ENCODE results near the gene BCKDHA.
"Not testable (repeated sequence)": the region's sequence is repeated elsewhere in the genome, so short reads cannot be mapped to it uniquely, and the experiment has no call there.

The BCKDHA gene

GRCh38 chr19:41452584-41453275 is 55.1 kb downstream of the BCKDHA start:
- TF ChIP-seq, protein P1, sequence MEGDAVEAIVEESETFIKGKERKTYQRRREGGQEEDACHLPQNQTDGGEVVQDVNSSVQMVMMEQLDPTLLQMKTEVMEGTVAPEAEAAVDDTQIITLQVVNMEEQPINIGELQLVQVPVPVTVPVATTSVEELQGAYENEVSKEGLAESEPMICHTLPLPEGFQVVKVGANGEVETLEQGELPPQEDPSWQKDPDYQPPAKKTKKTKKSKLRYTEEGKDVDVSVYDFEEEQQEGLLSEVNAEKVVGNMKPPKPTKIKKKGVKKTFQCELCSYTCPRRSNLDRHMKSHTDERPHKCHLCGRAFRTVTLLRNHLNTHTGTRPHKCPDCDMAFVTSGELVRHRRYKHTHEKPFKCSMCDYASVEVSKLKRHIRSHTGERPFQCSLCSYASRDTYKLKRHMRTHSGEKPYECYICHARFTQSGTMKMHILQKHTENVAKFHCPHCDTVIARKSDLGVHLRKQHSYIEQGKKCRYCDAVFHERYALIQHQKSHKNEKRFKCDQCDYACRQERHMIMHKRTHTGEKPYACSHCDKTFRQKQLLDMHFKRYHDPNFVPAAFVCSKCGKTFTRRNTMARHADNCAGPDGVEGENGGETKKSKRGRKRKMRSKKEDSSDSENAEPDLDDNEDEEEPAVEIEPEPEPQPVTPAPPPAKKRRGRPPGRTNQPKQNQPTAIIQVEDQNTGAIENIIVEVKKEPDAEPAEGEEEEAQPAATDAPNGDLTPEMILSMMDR (IDR thresholded peaks at IDR 0.05; ENCODE audit: low read depth, low read length, missing control alignments), result no peak
- no peak for DNase-seq
- Histone ChIP-seq H3K27ac (no peak overlapping the region), H3K27me3 (replicated peaks) (no peaks in the 10 kb centered on the region), H3K4me3 (ENCODE audit: low read depth, low read length) (no peak overlapping the region), H3K36me3 (replicated peaks) (no peaks in the 10 kb centered on the region)
- in situ Hi-C loops (cut with HindIII; ENCODE audit: low pct_ligation_motif_present, low sequenced_read_pairs), result no loop called here

- TF ChIP-seq, protein P1 (IDR thresholded peaks at IDR 0.05; ENCODE audit: low read depth, low read length, missing control alignments), result no peak
- in situ Hi-C loops (cut with HindIII; ENCODE audit: low pct_ligation_motif_present, low sequenced_read_pairs), result no loop called here
- Histone ChIP-seq H3K27ac (no peak overlapping the region), H3K4me3 (ENCODE audit: low read depth, low read length) (no peak overlapping the region), H3K36me3 (replicated peaks) (no peaks in the 10 kb centered on the region), H3K27me3 (replicated peaks) (no peaks in the 10 kb centered on the region)
- DNase-seq, result no peak
These were observed 58.3 kb downstream of the BCKDHA start for GRCh38 chr19:41455936-41456335.

GRCh38 chr19:41456342-41456918 is 58.8 kb downstream of the BCKDHA start:
- DNase-seq, result peak; percentile 24

DNA sequence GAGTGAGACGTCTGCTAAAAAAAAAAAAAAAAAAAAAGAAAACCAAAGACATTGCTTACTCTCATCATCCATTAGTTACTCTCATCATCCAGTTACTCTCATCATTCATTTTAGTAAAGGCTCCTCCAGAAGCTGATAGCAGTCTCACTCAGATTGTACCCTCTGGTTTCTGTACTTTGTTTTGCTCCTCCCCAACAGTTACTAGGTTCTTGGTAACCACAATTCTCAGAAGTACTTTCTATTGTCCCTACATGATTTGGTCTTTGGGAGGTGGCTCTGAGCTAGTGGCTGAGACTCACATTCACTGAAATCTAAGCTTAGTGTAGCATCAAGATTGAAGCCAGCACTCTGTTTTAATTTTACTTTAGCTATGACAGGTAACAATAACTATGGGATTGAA is 59.6 kb downstream of the BCKDHA start:
- H3K27ac ChIP-seq, result no peak overlapping the region

More at GRCh38 chr19:41456342-41456918, 58.8 kb downstream of the BCKDHA start:
- in situ Hi-C loops (cut with HindIII; ENCODE audit: low pct_ligation_motif_present, low sequenced_read_pairs), result no loop called here
- H3K27ac ChIP-seq, result no peak overlapping the region
- no peaks in the 10 kb centered on the region for H3K27me3 ChIP-seq (replicated peaks)
- no peaks in the 10 kb centered on the region for H3K36me3 ChIP-seq (replicated peaks)
- H3K4me3 ChIP-seq (ENCODE audit: low read depth, low read length), result no peak overlapping the region
- TF ChIP-seq, protein P1 (IDR thresholded peaks at IDR 0.05; ENCODE audit: low read depth, low read length, missing control alignments), result no peak

DNA sequence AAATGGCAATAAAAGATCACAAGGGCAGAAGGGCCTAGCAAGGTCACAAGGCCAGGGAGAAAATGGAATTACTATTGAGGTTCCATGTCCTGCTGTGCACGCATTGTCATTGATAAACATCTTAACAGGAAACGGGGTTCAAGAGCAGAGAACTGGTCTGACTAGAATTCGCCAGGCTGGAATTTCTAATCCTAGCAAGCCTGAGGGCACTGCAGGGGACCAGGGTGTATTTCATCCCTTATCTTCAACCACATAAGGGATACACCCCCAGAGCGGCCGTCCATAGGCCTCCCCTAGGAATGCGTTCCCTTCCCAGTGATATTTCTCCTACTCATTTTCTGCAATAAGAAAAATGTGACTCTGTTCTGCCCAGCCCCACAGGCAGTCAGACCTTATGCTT is 64.9 kb downstream of the BCKDHA start:
- Histone ChIP-seq H3K27ac (no peak overlapping the region), H3K4me3 (ENCODE audit: low read depth, low read length) (no peak overlapping the region), H3K27me3 (replicated peaks) (no peaks in the 10 kb centered on the region), H3K36me3 (replicated peaks) (no peaks in the 10 kb centered on the region)
- DNase-seq, result no peak
- TF ChIP-seq, protein P1 (IDR thresholded peaks at IDR 0.05; ENCODE audit: low read depth, low read length, missing control alignments), result no peak
- in situ Hi-C loops (cut with HindIII; ENCODE audit: low pct_ligation_motif_present, low sequenced_read_pairs), result no loop called here

More for the DNA sequence above, 59.6 kb downstream of the BCKDHA start:
- Histone ChIP-seq H3K27me3 (replicated peaks) (no peaks in the 10 kb centered on the region), H3K4me3 (ENCODE audit: low read depth, low read length) (no peak overlapping the region), H3K36me3 (replicated peaks) (no peaks in the 10 kb centered on the region)
- TF ChIP-seq, protein P1 (IDR thresholded peaks at IDR 0.05; ENCODE audit: low read depth, low read length, missing control alignments), result no peak
- no peak for DNase-seq
- in situ Hi-C loops (cut with HindIII; ENCODE audit: low pct_ligation_motif_present, low sequenced_read_pairs), result no loop called here

- H3K27ac ChIP-seq; H3K27me3 ChIP-seq (replicated peaks); in situ Hi-C loops (cut with HindIII; ENCODE audit: low pct_ligation_motif_present, low sequenced_read_pairs); H3K36me3 ChIP-seq (replicated peaks); H3K4me3 ChIP-seq (ENCODE audit: low read depth, low read length); DNase-seq: not testable (repeated sequence)
These were observed 65.9 kb downstream of the BCKDHA start for GRCh38 chr19:41463257-41464256.

Data from brain microvascular endothelial cell (primary cell).